HEK293 (cell line): ENCODE data around the gene HINT1.

Source experiments
- CTCF ChIA-PET: fragments of 350-600 bp; formaldehyde crosslinking; extraction: SDS; loops from one replicate; lab custom pipeline; 2021; ENCODE audit warnings: antibody characterized with exemption; lab: Yijun Ruan, JAX
- POLR2A ChIA-PET: fragments of 300-600 bp; formaldehyde crosslinking; extraction: SDS; loops from one replicate; lab custom pipeline; 2020; ENCODE audit warnings: antibody characterized with exemption, inconsistent platforms; lab: Yijun Ruan, JAX
- H3K27ac ChIP-seq: fragments of 200-500 bp; sonication (Bioruptor generic); 2 replicates; pipeline ENCODE4 v1.5.1; 2014; ENCODE audit warnings: low read depth, low read length, control low read depth, inconsistent platforms; ENCODE audit errors: extremely low read depth
- H3K36me3 ChIP-seq, 2 experiments: fragments of 200-500 bp in 1 of 2; sonication (Bioruptor generic) in 1 of 2; 1 replicate in 1 of 2; 2 replicates in 1 of 2; pipeline ENCODE4 v1.5.1; 2014 to 2017; ENCODE audit warnings: inconsistent platforms in 2 of 2, low read length in 2 of 2; ENCODE audit not compliant: control insufficient read depth in 2 of 2, insufficient read depth in 1 of 2
- H3K4me1 ChIP-seq: fragments of 200-500 bp; sonication (Bioruptor generic); 2 replicates; pipeline ENCODE4 v1.5.1; 2014; ENCODE audit warnings: mild to moderate bottlenecking, low read length, inconsistent platforms; ENCODE audit not compliant: control insufficient read depth, insufficient read depth
- H3K4me3 ChIP-seq: 2 replicates; pipeline ENCODE4 v1.5.1; 2011; ENCODE audit warnings: low read depth, mild to moderate bottlenecking, control low read depth, low read length, moderate library complexity
- H3K9me3 ChIP-seq: fragments of 200-500 bp; sonication (Bioruptor generic); 2 replicates; pipeline ENCODE4 v1.5.1; 2014; ENCODE audit warnings: low read depth, low read length, inconsistent platforms; ENCODE audit not compliant: control insufficient read depth, insufficient read depth
- KLF16 ChIP-seq: fragments of 450-650 bp; formaldehyde crosslinking; IDR thresholded peaks from 2 replicates; pipeline ENCODE4 v1.5.1; 2017; ENCODE audit warnings: missing biosample characterization, missing genetic modification characterization
- MYNN ChIP-seq: fragments of 450-650 bp; formaldehyde crosslinking; IDR thresholded peaks from 2 replicates; pipeline ENCODE4 v1.5.1; 2016; ENCODE audit warnings: missing biosample characterization, missing genetic modification characterization, borderline replicate concordance
- OSR2 ChIP-seq: fragments of 450-650 bp; formaldehyde crosslinking; IDR thresholded peaks from 2 replicates; pipeline ENCODE4 v1.5.1; 2016; ENCODE audit warnings: missing biosample characterization, missing genetic modification characterization
- PBX3 ChIP-seq: sonication (generic); formaldehyde crosslinking; IDR thresholded peaks from 2 replicates; pipeline ENCODE4 v1.8.1; 2022; ENCODE audit warnings: mild to moderate bottlenecking, moderate library complexity, missing genetic modification reagents
- SCRT1 ChIP-seq: fragments of 450-650 bp; formaldehyde crosslinking; IDR thresholded peaks from 2 replicates; pipeline ENCODE4 v1.5.1; 2016; ENCODE audit warnings: missing biosample characterization, missing genetic modification characterization, borderline replicate concordance
- YY1 ChIP-seq: fragments of 450-650 bp; formaldehyde crosslinking; IDR thresholded peaks from 2 replicates; pipeline ENCODE4 v1.5.1; 2018; ENCODE audit warnings: missing biosample characterization, missing genetic modification characterization
- ZBTB44 ChIP-seq: fragments of 450-650 bp; IDR thresholded peaks from 2 replicates; pipeline ENCODE4 v1.5.1; 2018; ENCODE audit warnings: missing biosample characterization, mild to moderate bottlenecking, missing genetic modification characterization
- ZBTB7A ChIP-seq: fragments of 450-650 bp; formaldehyde crosslinking; IDR thresholded peaks from 2 replicates; pipeline ENCODE4 v1.5.1; 2016; ENCODE audit warnings: low read depth, missing biosample characterization, missing genetic modification characterization
- ZFP3 ChIP-seq: fragments of 450-650 bp; formaldehyde crosslinking; IDR thresholded peaks from 2 replicates; pipeline ENCODE4 v1.5.1; 2016; ENCODE audit warnings: low read depth, missing biosample characterization, missing genetic modification characterization
- ZNF148 ChIP-seq: fragments of 450-650 bp; formaldehyde crosslinking; IDR thresholded peaks from 2 replicates; pipeline ENCODE4 v1.5.0; 2017; ENCODE audit warnings: missing biosample characterization, missing genetic modification characterization, borderline replicate concordance
- ZNF223 ChIP-seq: fragments of 450-650 bp; formaldehyde crosslinking; IDR thresholded peaks from 2 replicates; pipeline ENCODE4 v1.5.1; 2016; ENCODE audit warnings: missing biosample characterization, missing genetic modification characterization
- ZNF26 ChIP-seq: fragments of 450-650 bp; formaldehyde crosslinking; IDR thresholded peaks from 2 replicates; pipeline ENCODE4 v1.5.1; 2016; ENCODE audit warnings: missing biosample characterization, missing genetic modification characterization
- ZNF341 ChIP-seq: fragments of 450-650 bp; formaldehyde crosslinking; IDR thresholded peaks from 2 replicates; pipeline ENCODE4; 2016; ENCODE audit warnings: low read depth, missing biosample characterization, missing genetic modification characterization
- ZNF394 ChIP-seq: fragments of 450-650 bp; formaldehyde crosslinking; IDR thresholded peaks from 2 replicates; pipeline ENCODE4 v1.5.1; 2016; ENCODE audit warnings: missing biosample characterization, missing genetic modification characterization, mild to moderate bottlenecking, moderate library complexity, borderline replicate concordance
- ZNF529 ChIP-seq: fragments of 450-650 bp; formaldehyde crosslinking; IDR thresholded peaks from 2 replicates; pipeline ENCODE4 v1.5.1; 2017; ENCODE audit warnings: missing genetic modification characterization, missing biosample characterization; ENCODE audit not compliant: insufficient replicate concordance
- ZNF639 ChIP-seq: fragments of 450-650 bp; formaldehyde crosslinking; IDR thresholded peaks from 2 replicates; pipeline ENCODE4 v1.5.1; 2016; ENCODE audit warnings: missing biosample characterization, missing genetic modification characterization
- ZNF692 ChIP-seq: fragments of 450-650 bp; formaldehyde crosslinking; IDR thresholded peaks from 2 replicates; pipeline ENCODE4 v1.5.1; 2016; ENCODE audit warnings: missing biosample characterization, missing genetic modification characterization
- ZNF785 ChIP-seq: fragments of 450-650 bp; formaldehyde crosslinking; IDR thresholded peaks from 2 replicates; pipeline ENCODE4 v1.5.1; 2016; ENCODE audit warnings: missing biosample characterization, missing genetic modification characterization

Gene HINT1

GRCh38 chr5:131112424-131112823, 52.6 kb downstream of the HINT1 start:
- Histone ChIP-seq H3K4me3 (no peak overlapping the region), H3K27ac (no peak overlapping the region), H3K9me3 (no peaks in the 10 kb centered on the region), H3K4me1 (peaks cover 3% of the 10 kb centered on the region; the same call in 1 of the 2 replicates), H3K36me3 (no peaks in the 10 kb centered on the region)
- ChIA-PET POLR2A (interaction anchor here (0.6 kb wide), 1 partner anchor 36 kb away, joined by 8 read pairs; no protein-coding TSS in a partner anchor), CTCF (interaction anchor here (0.9 kb wide), 1 partner anchor 270 kb away, joined by 4 read pairs; no protein-coding TSS in a partner anchor)
- TF ChIP-seq ZNF529 (no peak), KLF16 (tag by site-specific recombination) (no peak), ZBTB44 (tag by site-specific recombination) (no peak), ZNF223 (tag by site-specific recombination) (no peak), ZNF692 (no peak), ZNF639 (tag by site-specific recombination) (no peak), ZNF341 (tag by site-specific recombination) (no peak), ZBTB7A (tag by site-specific recombination) (no peak), ZNF785 (tag by site-specific recombination) (no peak), ZFP3 (tag by site-specific recombination) (no peak), OSR2 (tag by site-specific recombination) (no peak)

GRCh38 chr5:131110256-131110594, 54.8 kb downstream of the HINT1 start:
- ChIA-PET CTCF (interaction anchor here (0.9 to 1.3 kb wide), 3 partner anchors 9 to 339 kb away, joined by 3 read pairs; no protein-coding TSS in a partner anchor), POLR2A (no interaction called here)
- Histone ChIP-seq H3K36me3 (no peaks in the 10 kb centered on the region), H3K27ac (no peak overlapping the region), H3K4me3 (no peak overlapping the region), H3K9me3 (no peaks in the 10 kb centered on the region), H3K4me1 (peaks cover 3% of the 10 kb centered on the region; the same call in 1 of the 2 replicates)
- no peak for TF ChIP-seq PBX3 (CRISPR knock-in tag)
- no peak for TF ChIP-seq MYNN
- TF ChIP-seq ZNF26 (tag by site-specific recombination) = no peak
- TF ChIP-seq YY1 (tag by site-specific recombination) = no peak
- TF ChIP-seq ZNF394 = no peak
- no peak for TF ChIP-seq ZNF148 (tag by site-specific recombination)
- no peak for TF ChIP-seq SCRT1 (tag by site-specific recombination)
